GM19438 (cell line): ENCODE data around the gene IPMK.

ENCODE experiments used
- ATAC-seq: cut with Tn5 transposase; IDR thresholded peaks from one replicate; pipeline ENCODE4 v1.9.1; 2021; ENCODE audit warnings: low read depth; ENCODE audit not compliant: unreplicated experiment

Gene IPMK

DNA sequence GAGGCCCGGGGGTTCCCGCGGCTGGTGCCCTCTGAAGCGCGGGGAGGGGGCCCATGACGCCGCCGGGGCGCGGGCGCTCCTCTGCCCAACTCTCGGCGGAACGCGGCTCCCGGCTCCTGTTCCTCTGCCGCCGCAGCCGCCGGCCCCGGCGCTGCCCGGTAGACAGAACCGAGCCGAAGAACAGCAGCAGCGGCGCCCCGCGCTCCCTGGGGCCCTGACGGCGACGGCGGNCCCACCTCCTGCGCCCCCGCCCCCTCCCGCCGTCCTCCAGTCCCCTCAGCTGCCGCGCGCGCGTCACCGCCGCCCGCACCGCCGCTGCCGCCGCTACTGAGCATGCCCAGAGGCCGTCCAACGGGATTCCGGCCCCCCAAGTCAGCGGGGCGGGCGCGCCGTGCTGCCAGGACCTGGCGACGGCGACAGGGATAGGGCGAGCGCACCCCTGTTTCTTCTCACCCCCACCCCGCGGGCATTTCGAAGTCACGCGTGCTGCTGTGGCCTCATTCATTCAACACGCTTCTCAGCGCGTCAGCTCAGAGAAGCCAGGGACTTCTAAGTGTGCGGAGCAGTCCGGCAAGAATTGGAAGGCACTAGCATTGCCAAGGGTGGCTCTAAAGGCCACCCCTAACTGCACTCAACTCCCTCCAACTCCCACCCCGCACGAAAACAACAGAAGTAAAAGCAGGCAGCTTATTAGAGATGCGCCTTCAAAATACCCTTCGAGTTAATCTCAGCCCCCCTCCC, at the start of gene IPMK:
IPMK (minus strand) TSS at position 182 of the 741 bp plus-strand sequence. CDS start 283 bp downstream, outside the sequence.
- ATAC-seq: peak; percentile 53

DNA sequence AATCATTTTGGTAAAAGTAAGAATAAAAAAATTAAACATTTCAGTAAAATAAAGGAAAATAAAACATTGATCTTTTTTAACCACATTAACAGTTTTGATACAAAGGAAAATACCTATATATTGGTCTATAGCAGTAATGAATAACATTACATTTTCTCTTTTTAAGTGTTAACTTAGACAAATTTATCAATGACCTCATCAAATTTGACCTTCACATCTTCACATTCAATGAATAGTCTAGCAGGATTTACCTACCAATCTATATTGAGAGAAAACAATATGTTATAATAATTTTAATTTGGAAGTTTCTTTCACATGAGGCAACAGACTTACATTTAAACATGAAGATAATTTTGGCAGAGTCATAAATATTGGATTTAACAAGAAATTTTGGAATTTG, 49.2 kb upstream of the IPMK start:
- no peak for ATAC-seq

DNA sequence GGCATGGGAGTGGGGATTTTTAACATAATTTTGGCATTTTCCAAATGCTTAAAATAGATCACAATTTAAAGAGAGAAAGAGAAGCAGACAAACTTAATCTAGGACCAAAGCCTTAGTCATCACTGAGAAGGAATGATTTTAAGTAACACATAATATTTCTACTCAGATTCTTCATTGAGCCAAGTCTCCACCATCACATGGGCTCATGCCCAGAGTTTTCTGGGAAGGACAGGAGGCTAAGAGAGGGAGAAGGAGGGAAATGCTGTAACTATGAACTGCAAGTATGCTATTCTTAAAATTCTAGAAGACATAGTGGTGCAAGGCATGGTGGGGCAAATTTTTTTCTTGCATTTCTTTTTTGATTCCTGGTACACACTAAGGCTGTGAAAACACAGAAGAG, 43.3 kb upstream of the IPMK start:
- no peak for ATAC-seq

DNA sequence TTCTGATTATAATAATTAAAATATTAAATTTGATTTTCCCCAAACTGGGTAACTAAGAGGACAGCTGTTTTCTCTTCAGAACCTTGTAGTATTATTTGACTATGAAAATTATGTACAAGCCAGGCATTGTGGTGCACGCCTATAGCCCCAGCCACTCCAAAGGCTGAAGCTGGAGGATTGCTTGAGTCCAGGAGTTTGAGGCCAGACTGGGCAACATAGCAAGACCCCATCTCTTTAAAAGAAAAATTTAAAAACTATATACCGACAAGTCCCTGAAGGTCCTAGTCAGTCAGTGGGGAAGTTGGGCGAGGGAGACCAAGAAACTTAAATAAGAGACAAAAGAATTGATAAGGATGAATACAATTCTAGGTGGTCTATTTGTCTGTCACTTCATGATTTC, 40.0 kb upstream of the IPMK start:
- no peak for ATAC-seq

DNA sequence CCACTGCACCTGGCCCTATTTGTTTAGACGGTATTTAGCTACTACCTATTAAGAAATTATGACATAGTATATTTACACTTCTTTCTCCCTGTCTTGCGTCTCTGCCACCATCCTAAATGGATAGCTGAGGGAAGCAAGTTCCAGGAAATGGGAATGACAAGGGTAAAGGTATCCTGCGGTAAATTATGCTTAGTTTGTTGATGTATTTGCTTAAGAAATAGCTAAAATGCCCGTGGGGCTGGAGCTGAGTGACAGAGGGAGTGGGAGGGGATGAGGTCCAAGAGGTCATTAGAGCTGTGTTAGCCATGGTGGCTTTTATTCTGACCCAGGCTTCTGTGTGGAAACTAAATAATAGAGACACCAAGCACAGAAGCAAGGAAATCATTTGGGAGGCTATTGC, 38.1 kb upstream of the IPMK start:
- ATAC-seq: no peak

DNA sequence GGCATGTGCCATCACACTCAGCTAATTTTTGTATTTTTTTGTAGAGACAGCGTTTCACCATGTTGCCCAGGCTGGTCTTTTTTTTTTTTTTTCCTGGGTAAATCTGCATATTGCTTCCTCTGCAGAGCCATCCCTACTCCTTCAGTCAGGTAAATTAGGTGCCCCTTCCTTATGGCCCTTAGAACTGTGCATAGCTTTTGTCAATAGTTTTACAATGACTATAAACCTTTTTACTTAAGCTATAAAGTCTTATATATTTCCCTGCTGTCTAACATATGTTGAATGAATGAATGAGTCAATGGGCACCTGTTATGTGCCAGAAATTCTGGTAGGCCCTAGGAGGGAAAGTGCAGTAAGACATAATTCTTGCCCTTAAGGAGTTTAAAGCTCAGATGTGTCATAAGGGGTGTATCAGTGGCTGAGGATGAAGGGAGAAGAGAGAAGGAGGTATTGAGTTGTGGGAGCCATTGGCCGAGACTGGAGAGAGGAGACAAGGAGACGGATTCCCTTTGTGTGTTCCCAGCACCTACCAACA, 36.5 kb upstream of the IPMK start:
- no peak for ATAC-seq

DNA sequence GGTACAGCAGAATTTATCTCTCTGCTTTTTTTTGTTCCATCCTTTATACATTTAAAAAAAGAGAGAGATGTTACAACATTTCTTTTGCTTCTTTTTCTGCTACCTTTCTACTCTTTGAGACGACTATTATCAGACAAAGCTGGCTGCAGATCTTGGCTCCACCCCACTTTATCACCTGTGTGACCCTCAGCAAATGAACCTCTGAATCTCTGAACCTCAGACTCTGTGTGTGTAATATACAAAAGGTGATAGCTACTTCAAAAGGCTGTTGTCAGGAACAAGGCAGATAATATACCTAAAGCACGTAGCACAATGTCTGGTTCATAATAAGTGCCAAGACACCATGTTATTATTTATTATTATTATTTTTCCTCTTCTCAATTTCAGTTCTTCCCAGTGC, 34.6 kb upstream of the IPMK start:
- no peak for ATAC-seq

DNA sequence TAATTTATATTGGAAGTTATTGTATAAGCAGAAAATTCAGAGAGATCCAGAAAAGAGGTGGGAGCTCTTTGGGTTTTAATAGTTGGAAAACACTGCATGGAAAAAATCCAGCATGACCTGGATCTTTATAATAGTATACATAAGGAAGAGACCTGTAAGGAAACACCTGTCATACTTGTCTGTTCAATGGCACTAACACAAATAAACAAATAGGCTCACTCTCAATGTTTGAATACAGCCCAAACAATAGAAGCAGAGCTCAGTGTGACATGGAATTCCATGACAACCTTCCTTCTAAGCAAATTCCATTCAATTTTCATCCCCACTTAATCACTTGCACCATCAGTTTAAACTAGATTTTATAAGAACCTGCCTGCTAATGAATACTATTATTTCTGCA, 33.0 kb upstream of the IPMK start:
- ATAC-seq: no peak

DNA sequence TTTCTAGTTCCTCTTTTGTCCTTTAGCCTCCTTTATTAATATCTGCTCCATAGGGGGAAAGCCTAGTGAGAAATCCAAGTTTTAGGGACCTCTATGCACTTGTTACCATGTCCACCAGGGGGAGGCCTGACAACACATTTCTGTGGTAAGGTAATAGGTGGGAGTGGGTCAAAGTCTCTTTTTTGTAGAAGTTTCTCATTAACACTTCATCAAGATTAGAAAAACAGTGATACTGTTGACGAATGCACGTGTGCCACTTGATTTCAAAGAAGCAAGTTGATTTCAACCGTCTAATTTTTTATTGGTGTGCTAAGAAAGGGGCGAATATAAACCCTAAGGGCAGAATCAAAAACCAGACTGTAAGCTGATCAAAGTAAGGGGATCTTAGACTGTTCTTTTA, 31.9 kb upstream of the IPMK start:
- peak; percentile 78 for ATAC-seq

DNA sequence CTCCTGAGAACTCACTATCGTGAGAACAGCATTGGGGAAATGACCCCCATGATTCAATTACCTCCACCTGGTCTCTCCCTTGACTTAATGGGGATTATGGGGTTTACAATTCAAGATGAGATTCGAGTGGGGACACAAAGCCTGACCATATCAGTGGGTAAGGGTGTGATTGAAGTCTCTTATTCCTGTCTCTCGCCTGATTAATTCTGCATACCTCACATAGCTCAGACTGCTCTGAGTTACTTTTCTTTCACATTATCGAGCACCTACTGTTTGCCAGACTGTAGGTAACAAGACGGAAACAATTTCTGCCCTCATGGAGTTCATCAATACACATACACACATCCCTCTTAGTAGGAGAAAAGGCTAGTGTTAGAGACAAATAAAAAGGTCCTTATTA, 26.3 kb upstream of the IPMK start:
- no peak for ATAC-seq

DNA sequence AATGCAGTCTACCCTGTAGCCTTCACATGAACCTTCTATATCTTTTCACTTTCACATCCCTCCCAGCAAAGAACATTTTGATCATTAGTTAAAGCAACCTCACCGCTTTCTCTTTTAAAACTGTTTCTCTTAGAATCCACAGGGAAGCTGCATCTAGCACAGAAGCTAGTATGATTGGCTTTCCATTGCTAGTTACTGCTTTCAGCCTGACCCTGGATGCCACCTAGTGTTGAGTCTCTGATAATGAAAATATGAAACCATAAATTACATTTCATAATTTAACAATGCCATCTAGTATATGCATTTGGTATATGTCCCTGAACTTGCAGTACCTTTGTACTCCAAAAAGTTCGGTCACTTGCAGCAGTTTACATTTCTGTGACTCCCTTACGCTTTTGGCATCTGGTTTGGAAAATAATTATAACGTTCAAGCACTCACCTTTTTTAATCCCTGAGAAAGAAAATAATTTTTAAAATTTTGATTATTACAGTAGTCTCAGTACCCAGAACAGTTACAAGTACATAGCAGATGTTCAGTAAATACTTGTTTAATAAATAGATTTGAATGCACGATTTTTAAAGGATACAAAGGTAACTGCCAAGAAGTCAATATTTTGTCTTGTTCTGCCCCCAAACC, 24.0 kb upstream of the IPMK start:
- ATAC-seq: peak; percentile 84

DNA sequence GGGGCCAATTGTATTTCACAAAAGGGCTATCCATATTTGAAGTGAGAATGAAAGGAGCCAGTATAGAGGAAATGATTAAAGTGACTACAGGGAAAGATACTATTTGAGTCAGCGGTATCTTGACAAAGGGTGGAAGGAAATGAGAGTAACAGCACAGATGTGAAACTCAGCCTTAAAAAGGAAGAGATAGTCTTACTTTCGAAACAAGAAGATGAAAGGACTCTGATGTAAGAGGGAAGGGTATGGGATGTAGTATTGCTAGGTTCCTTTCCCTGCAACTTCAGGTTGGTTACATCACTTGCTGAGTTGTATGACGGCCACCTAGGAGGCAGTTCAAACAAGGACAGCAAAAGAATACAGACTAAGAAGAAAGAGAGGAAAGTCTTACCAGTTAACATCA, 14.9 kb upstream of the IPMK start:
- ATAC-seq: peak; percentile 96

DNA sequence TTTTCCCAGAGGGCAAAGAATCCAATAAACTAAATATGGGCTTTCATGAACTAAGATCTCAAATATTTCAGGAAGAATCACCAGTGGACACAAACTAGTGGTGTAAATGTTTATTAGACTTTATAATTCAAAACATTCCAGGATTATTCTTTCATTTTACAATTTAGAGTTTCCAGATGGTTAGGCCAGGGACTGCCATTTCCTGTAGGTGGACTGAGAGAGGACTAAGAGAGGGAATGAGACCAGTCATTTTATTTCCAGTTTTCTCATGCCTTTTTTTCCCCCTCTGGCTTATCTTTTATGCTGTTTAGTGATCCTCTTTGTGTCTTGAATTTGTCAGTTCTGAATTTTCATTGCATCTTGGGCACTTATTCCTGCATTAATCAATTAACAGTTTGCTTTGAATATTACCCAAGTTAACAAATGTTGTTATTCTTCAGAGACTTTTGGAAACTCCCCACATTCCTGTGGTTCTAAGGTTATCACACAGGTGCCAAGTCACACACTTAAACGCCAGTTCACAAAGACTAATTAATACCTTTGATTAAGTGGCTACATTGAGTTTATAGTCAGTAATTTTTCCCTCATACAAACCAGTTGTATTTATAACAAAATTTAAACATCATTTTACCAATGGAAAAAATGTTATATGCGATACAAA, 13.5 kb upstream of the IPMK start:
- no peak for ATAC-seq

DNA sequence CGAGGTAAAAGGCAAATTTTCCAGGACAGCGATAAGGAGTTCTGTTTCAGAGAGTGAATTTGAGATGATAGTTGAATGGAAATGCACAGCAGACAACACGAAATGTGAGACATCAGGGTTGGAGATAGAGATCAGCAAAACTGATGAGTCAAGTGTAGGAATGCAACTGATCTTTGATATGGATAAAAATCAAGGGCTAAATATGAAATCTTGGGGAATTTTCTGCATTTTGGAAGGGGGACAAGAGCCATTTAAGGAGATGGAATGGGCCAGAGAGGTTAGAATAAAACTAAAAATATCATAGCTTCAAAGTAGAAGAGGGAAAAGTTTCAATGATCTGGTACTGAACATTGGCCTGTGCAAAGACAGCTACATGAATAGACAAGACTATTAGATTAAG, 12.8 kb upstream of the IPMK start:
- no peak for ATAC-seq

DNA sequence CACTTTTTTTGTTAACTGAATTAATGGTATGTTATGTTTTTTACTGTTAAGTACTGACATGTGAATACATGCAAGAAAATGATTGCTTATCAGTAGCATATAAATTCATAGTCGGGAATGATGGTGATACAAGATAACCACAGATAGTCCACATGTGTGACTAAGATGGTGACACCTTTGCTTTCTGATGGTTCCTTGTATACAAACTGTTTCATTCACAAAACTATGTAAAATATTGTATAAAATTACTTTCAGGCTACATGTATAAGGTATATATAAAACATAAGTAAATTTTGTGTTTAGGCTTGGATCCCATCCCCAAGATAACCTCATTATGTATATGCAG, 11.2 kb upstream of the IPMK start:
- no peak for ATAC-seq

DNA sequence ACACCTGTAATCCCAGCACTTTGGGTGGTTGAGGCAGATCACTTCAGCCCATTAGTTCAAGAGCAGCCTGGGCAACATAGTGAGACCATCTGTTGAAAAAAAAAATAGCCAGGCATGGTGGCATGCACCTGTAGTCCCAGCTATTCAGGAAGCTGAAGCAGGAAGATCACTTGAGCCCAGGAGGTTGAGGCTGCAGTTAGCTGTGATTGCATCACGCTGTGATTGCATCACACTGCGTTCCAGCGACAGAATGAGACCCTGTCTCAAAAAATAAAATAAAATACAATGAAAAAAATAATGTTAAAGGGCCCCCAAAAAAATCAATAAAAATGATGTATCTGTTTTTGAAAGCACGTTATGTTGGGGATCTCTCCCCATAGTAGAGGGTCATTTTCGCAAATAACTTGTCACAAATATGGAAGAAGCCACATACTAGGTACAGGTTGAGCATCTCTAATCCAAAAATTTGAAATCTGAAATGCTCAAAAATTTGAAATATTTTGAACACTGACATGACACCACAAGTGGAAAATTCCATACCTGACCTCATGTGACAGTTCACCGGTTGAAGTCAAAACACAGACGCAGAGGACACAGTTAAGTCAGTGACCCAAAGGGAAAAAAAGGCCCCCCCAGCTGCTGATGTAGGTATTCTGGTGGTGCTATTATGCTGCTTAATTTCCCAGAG, 10.7 kb upstream of the IPMK start:
- ATAC-seq: no peak

DNA sequence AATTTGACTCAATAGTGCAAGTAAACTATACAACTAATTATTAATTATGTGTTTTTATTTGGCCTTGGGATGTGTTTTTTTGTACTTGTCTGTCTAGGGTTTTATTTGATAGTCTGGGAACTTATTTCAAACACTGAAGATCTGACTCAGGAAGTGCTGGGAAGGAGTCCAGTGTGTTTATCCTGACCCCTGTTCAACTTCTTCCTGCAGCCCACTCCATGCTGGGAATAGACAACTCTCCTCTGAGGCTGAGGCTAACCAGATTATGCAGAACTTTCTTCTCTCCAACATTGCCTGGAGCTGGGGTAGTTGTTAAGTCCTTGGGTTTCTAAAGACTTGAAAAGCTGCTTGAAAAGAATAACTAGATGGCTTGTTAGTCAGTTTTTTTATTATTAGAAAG, 8.2 kb upstream of the IPMK start:
- no peak for ATAC-seq

DNA sequence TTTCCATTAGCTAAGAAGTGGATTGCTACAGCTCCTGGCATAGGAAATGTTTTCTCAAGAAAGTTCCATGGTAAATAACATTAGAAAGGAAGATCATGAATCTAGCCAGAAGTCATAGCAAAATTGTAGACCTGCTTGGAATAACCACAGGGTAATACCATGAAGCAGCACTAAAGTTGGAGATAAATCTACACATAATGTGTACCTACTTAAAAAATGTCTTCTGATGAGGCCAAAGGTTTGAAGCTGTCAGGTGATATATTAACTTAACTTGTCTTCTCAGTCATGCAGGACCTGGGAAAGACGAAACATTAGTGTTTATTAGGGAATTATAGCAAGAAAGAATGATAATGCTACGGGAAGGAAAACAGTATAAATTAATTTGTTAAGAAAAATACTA, 7.6 kb upstream of the IPMK start:
- ATAC-seq: no peak

DNA sequence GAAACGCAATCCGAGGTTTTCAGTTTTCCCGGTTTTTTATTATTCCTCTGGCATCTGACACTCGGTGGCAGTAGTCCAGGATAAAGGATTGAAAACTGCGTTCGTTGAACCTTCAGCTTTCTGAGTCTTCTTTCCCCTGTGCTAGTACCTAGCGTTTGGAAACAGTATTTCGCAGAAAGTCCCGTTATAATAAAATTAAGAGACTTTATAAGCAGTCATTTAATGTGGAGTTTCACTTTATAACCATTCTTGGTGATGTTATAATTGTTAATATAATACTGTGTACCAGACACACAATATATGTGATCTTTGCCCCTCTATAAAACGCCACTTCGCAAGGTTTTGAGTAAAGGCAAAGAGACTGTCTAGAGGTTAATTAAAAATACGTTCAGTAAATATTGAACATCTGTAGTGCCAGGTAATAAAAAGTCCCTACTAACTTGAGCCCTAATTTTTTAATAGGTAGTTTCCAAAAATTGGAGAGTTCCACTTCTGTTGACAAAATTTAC, 2.1 kb upstream of the IPMK start:
- ATAC-seq: no peak

DNA sequence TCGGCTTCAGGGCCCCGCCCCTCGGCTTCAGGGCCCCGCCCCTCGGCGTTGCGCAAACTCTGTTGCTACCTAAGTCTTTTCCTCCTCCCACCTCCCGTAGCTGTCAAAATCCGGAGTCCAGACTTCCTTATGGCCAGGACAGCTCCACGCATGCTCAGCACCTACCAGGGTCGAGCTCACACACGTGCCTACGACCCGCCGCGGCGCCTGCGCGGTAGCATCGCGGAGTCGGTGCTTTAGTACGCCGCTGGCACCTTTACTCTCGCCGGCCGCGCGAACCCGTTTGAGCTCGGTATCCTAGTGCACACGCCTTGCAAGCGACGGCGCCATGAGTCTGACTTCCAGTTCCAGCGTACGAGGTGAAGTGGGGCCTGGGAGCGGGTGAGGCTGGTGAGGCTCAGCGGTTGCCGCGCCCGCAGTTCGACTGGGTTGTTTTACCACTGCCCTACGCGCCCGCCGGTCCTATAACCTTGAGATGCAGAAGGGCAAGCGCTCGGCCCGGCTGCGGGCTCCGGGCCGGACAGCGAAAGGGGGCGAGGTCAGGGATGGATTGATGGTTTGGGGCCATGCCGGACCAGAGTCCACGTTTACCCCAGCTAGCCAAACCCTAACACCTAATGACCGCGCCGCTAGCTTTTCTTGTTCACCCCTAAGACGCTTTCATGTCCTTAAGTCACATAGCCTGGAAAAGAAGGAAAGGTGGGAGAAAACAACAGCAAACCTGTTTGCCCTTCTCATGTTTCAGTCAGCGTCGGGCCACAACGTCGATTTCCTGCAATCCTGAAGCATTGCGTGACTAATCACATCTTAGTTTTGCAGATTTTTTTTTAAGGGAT, 1.5 kb upstream of the IPMK start, which contains the start of gene CISD1:
CISD1 (plus strand) TSS at position 217 of the 836 bp plus-strand sequence; CDS start at position 329, 112 bp downstream.
- ATAC-seq: peak; percentile 57
